SK-N-SH treated with all-trans-retinoic acid at 6 μM for 48 hours (cell line): ENCODE results near the gene GNL2.

ENCODE experiments used
- ARNTL ChIP-seq: fragments of 450-650 bp; formaldehyde crosslinking; IDR thresholded peaks from 2 replicates; pipeline ENCODE4 v1.5.0; 2020; ENCODE audit warnings: low read depth, mild to moderate bottlenecking, moderate library complexity, borderline replicate concordance
- ESRRG ChIP-seq: fragments of 250-450 bp; sonication (Bioruptor Pico); IDR thresholded peaks from 2 replicates; pipeline ENCODE4 v1.6.1; 2021; ENCODE audit warnings: mild to moderate bottlenecking
- ISL1 ChIP-seq: fragments of 250-450 bp; sonication (Bioruptor Pico); IDR thresholded peaks from 2 replicates; pipeline ENCODE4 v2.1.2; 2022; ENCODE audit warnings: mild to moderate bottlenecking, moderate library complexity
- OSR1 ChIP-seq: fragments of 250-450 bp; sonication (Bioruptor Pico); IDR thresholded peaks from 2 replicates; pipeline ENCODE4 v1.8.0; 2022; ENCODE audit warnings: moderate library complexity, mild to moderate bottlenecking, inconsistent platforms
- RARB ChIP-seq: fragments of 250-450 bp; sonication (Bioruptor Pico); IDR thresholded peaks from 2 replicates; pipeline ENCODE4 v1.8.0; 2021; ENCODE audit warnings: mild to moderate bottlenecking, moderate library complexity
- ZFP30 ChIP-seq: fragments of 450-650 bp; formaldehyde crosslinking; IDR thresholded peaks from 2 replicates; pipeline ENCODE4 v1.5.0; 2022; ENCODE audit warnings: mild to moderate bottlenecking, moderate library complexity
- ZNF565 ChIP-seq: fragments of 450-650 bp; formaldehyde crosslinking; conservative IDR thresholded peaks from 2 replicates; pipeline ENCODE4 v1.5.0; 2020; ENCODE audit warnings: low read depth, mild to moderate bottlenecking, moderate library complexity
- ZNF70 ChIP-seq: fragments of 450-650 bp; formaldehyde crosslinking; IDR thresholded peaks from 2 replicates; pipeline ENCODE4 v1.5.0; 2020; ENCODE audit warnings: mild to moderate bottlenecking, moderate library complexity
- TF ChIP-seq, protein P1 (sequence below): fragments of 250-450 bp; sonication (Bioruptor Pico); IDR thresholded peaks from 2 replicates; pipeline ENCODE4 v1.8.0; 2020; ENCODE audit warnings: mild to moderate bottlenecking, moderate library complexity, borderline replicate concordance
- TF ChIP-seq, protein P2 (sequence below): fragments of 250-450 bp; sonication (Bioruptor Pico); IDR thresholded peaks from 2 replicates; pipeline ENCODE4 v1.5.1; 2020; ENCODE audit warnings: low read depth, mild to moderate bottlenecking, moderate library complexity

- TF ChIP-seq, protein P1, sequence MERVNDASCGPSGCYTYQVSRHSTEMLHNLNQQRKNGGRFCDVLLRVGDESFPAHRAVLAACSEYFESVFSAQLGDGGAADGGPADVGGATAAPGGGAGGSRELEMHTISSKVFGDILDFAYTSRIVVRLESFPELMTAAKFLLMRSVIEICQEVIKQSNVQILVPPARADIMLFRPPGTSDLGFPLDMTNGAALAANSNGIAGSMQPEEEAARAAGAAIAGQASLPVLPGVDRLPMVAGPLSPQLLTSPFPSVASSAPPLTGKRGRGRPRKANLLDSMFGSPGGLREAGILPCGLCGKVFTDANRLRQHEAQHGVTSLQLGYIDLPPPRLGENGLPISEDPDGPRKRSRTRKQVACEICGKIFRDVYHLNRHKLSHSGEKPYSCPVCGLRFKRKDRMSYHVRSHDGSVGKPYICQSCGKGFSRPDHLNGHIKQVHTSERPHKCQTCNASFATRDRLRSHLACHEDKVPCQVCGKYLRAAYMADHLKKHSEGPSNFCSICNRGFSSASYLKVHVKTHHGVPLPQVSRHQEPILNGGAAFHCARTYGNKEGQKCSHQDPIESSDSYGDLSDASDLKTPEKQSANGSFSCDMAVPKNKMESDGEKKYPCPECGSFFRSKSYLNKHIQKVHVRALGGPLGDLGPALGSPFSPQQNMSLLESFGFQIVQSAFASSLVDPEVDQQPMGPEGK (CRISPR knock-in tag) = no peak
- TF ChIP-seq RARB (CRISPR knock-in tag) (no peak), ZNF565 (no peak), ZNF70 (CRISPR knock-in tag) (no peak), OSR1 (no peak), ISL1 (no peak), ARNTL (CRISPR knock-in tag) (no peak), ESRRG (no peak), ZFP30 (CRISPR knock-in tag) (no peak)
- TF ChIP-seq, protein P2, sequence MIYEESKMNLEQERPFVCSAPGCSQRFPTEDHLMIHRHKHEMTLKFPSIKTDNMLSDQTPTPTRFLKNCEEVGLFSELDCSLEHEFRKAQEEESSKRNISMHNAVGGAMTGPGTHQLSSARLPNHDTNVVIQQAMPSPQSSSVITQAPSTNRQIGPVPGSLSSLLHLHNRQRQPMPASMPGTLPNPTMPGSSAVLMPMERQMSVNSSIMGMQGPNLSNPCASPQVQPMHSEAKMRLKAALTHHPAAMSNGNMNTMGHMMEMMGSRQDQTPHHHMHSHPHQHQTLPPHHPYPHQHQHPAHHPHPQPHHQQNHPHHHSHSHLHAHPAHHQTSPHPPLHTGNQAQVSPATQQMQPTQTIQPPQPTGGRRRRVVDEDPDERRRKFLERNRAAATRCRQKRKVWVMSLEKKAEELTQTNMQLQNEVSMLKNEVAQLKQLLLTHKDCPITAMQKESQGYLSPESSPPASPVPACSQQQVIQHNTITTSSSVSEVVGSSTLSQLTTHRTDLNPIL (CRISPR knock-in tag) = no peak
Observed at GRCh38 chr1:37630426-37631028, 34.8 kb upstream of the GNL2 start.
